Epithelial cell of prostate (primary cell): Measurements from ENCODE around the gene USP2.
A peak's percentile ranks its signal among the peaks of the same experiment; 100 is the strongest.

Experiments
- DNase-seq: peaks from one replicate; pipeline ENCODE4 v3.0.0-alpha.2; 2011; ENCODE audit warnings: low read depth, low spot score
- H3K27ac ChIP-seq: fragments of 450-650 bp; 2 replicates; pipeline ENCODE4 v1.5.1; 2017; ENCODE audit warnings: mild to moderate bottlenecking

Gene USP2

GRCh38 chr11:119381181-119381988 lies at the start of gene USP2:
USP2 (minus strand) TSS chr11:119381690; CDS start chr11:119373480, 8,210 bp downstream.
- H3K27ac ChIP-seq = peak within 1 kb of the TSS; percentile 18
- DNase-seq = peak; percentile 85

- no peak overlapping the region for H3K27ac ChIP-seq
- no peak for DNase-seq
Observed at GRCh38 chr11:119427279-119427678, 45.8 kb upstream of the USP2 start.

GRCh38 chr11:119426142-119426541 lies 44.7 kb upstream of the USP2 start:
- DNase-seq = no peak
- no peak overlapping the region for H3K27ac ChIP-seq

- H3K27ac ChIP-seq = no peak overlapping the region
- DNase-seq = no peak
Observed at GRCh38 chr11:119424775-119425174, 43.3 kb upstream of the USP2 start.

GRCh38 chr11:119424276-119424675 lies 42.8 kb upstream of the USP2 start:
- no peak for DNase-seq

GRCh38 chr11:119423509-119424254 lies 42.2 kb upstream of the USP2 start:
- H3K27ac ChIP-seq = no peak overlapping the region

More at GRCh38 chr11:119424276-119424675, 42.8 kb upstream of the USP2 start:
- H3K27ac ChIP-seq = no peak overlapping the region

GRCh38 chr11:119422809-119423508 lies 41.5 kb upstream of the USP2 start, which contains the start of gene THY1:
THY1 (minus strand) TSS chr11:119423172; CDS start chr11:119420905, 2,267 bp downstream.
- no peak within 1 kb of the TSS for H3K27ac ChIP-seq
- no peak for DNase-seq

More at GRCh38 chr11:119423509-119424254, 42.2 kb upstream of the USP2 start:
- DNase-seq = no peak

- DNase-seq = no peak
- H3K27ac ChIP-seq = no peak overlapping the region
Observed at GRCh38 chr11:119421941-119422808, 40.7 kb upstream of the USP2 start.

- H3K27ac ChIP-seq = no peak overlapping the region
- DNase-seq = no peak
Observed at GRCh38 chr11:119421351-119421750, 39.9 kb upstream of the USP2 start.

GRCh38 chr11:119420631-119421030 lies 39.1 kb upstream of the USP2 start:
- H3K27ac ChIP-seq = no peak overlapping the region

GRCh38 chr11:119419834-119420492 lies 38.5 kb upstream of the USP2 start:
- no peak overlapping the region for H3K27ac ChIP-seq
- no peak for DNase-seq

More at GRCh38 chr11:119420631-119421030, 39.1 kb upstream of the USP2 start:
- no peak for DNase-seq

- H3K27ac ChIP-seq = no peak overlapping the region
- DNase-seq = no peak
Observed at GRCh38 chr11:119419246-119419645, 37.8 kb upstream of the USP2 start.

- DNase-seq = no peak
- H3K27ac ChIP-seq = no peak overlapping the region
Observed at GRCh38 chr11:119418759-119419158, 37.3 kb upstream of the USP2 start.

- DNase-seq = peak; percentile 31
- no peak overlapping the region for H3K27ac ChIP-seq
Observed at GRCh38 chr11:119417726-119418540, 36.4 kb upstream of the USP2 start.

- no peak for DNase-seq
- no peak overlapping the region for H3K27ac ChIP-seq
Observed at GRCh38 chr11:119416606-119417580, 35.4 kb upstream of the USP2 start.

- DNase-seq = no peak
Observed at GRCh38 chr11:119415966-119416365, 34.5 kb upstream of the USP2 start.

GRCh38 chr11:119415517-119415916 lies 34.0 kb upstream of the USP2 start:
- no peak overlapping the region for H3K27ac ChIP-seq

More at GRCh38 chr11:119415966-119416365, 34.5 kb upstream of the USP2 start:
- H3K27ac ChIP-seq = no peak overlapping the region

More at GRCh38 chr11:119415517-119415916, 34.0 kb upstream of the USP2 start:
- DNase-seq = no peak
